Natural killer cell (primary cell): ENCODE results near the gene RDH14. TPM values are rescaled to one million over a fixed set of nuclear protein-coding genes. Genes with fewer than 3 reads are reported as not detected.
A peak's percentile ranks its signal among the peaks of the same experiment; 100 is the strongest.

Source experiments
- ATAC-seq, 3 donors: fragments of 150-1000 bp in 2 of 3; fragments of 200-7000 bp in 1 of 3; cut with Tn5 transposase; 1 replicate in 1 of 3; 2 replicates in 2 of 3; pipeline ENCODE4 v1.10.0; 2021; ENCODE audit warnings: mild to moderate bottlenecking in 2 of 3, moderate library complexity in 2 of 3
- DNase-seq, 2 donors: peaks; one replicate each; pipeline versions ENCODE4 v3.0.0 to v3.0.0-alpha.2; 2013 to 2021; ENCODE audit warnings: mixed read lengths in 1 of 2
- H3K27ac ChIP-seq: one replicate; pipeline ENCODE4 v1.5.1; 2013; ENCODE audit warnings: mild to moderate bottlenecking, low read length
- H3K27me3 ChIP-seq: one replicate; pipeline ENCODE4 v1.6.1; 2013; ENCODE audit warnings: low read length; ENCODE audit not compliant: control insufficient read depth, insufficient read depth
- H3K36me3 ChIP-seq: one replicate; pipeline ENCODE4 v1.6.1; 2013; ENCODE audit warnings: low read length; ENCODE audit not compliant: control insufficient read depth, insufficient read depth
- H3K4me1 ChIP-seq: one replicate; pipeline ENCODE4 v1.6.1; 2013; ENCODE audit warnings: low read length; ENCODE audit not compliant: control insufficient read depth, insufficient read depth
- H3K4me3 ChIP-seq: one replicate; pipeline ENCODE4 v1.5.1; 2013; ENCODE audit warnings: low read length
- H3K9me3 ChIP-seq: one replicate; pipeline ENCODE4 v1.6.1; 2013; ENCODE audit warnings: low read length; ENCODE audit not compliant: control insufficient read depth, insufficient read depth
- H3K27ac Mint-ChIP-seq, 2 donors: one replicate each; pipeline ENCODE4 v1.8.0; 2022; ENCODE audit warnings: mild to moderate bottlenecking in 2 of 2, mixed read lengths in 2 of 2, moderate library complexity in 1 of 2
- H3K27me3 Mint-ChIP-seq, 2 donors: one replicate each; pipeline ENCODE4 v1.8.0; 2022; ENCODE audit warnings: low read depth in 2 of 2, mixed read lengths in 2 of 2
- H3K36me3 Mint-ChIP-seq: one replicate; pipeline ENCODE4 v1.8.0; 2022; ENCODE audit warnings: mixed read lengths
- H3K4me1 Mint-ChIP-seq, 2 donors: one replicate each; pipeline ENCODE4 v1.8.0; 2022; ENCODE audit warnings: mixed read lengths in 2 of 2
- H3K4me3 Mint-ChIP-seq: one replicate; pipeline ENCODE4 v1.8.0; 2022; ENCODE audit warnings: mild to moderate bottlenecking, moderate library complexity, mixed read lengths
- H3K9me3 Mint-ChIP-seq, 2 donors: one replicate each; pipeline ENCODE4 v1.8.0; 2022; ENCODE audit warnings: mixed read lengths in 2 of 2
- WGBS: methylation state at CpG from one replicate; pipeline ENCODE4 v1.1.7; 2013; ENCODE audit warnings: missing lambda C conversion rate; ENCODE audit not compliant: insufficient coverage; 5-methylcytosine and 5-hydroxymethylcytosine counted together
- intact Hi-C: fragments of 100-400 bp; cut with micrococcal nuclease; formaldehyde crosslinking; loops from one replicate; pipeline ENCODE4 v1.14.2; 2022
- total RNA-seq, 4 donors: library from RNA; stranded (reverse); fragments of 120-200 nt in 1 of 4; gene quantifications; one replicate each; pipeline versions ENCODE4 v1.2.3 to v1.2.4, GENCODE V29; 2013 to 2022
- TF ChIP-seq, protein P1 (sequence below): fragments of 200-600 bp; IDR thresholded peaks from one replicate; pipeline ENCODE4 v1.8.0; 2022; ENCODE audit warnings: antibody characterized with exemption

RDH14 gene
- total RNA-seq, 3 donors from 2014 or later (not counting 1 experiment from before 2014, with no cell fraction given), result 8.7 to 13.5 (median 12.5) TPM

DNA sequence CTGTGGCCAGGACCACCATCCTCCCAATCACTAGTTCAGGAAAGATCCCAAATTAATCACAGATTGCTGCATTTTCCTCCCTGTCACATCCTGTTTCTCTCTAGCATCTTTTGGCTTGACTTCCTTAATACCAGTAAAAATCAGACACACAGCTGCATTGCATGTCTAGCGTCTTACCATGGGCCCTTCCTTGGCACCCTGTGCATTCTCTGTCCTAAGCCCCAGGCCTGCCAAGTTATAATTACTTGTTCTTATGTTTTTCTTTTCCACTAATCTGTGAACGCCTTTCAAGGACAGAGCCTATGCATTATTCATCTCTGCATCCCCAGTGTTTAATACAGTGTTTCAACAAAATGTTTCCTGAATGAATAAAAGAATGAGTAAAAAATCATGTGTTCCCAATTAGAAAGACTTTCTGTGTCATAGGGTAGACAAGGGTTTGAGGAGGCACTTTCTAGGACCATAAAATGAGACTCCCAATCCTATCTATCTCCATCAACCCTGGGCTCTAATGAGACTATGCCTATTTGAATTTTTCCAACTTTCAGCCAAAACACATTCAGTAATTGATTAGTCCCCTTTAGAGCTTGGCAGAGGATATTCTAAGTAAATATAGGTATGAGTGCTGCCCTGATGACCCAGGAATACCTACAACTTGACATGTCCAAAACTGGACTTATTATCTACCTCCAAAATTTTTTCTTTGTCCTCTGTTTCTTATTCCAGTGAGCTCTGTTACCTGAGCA lies 39.2 kb upstream of the RDH14 start:
- no peaks in the 10 kb centered on the region for H3K4me1 Mint-ChIP-seq
- Histone ChIP-seq H3K9me3 (no peaks in the 10 kb centered on the region), H3K36me3 (no peaks in the 10 kb centered on the region), H3K27ac (no peak overlapping the region), H3K4me1 (peaks cover 7% of the 10 kb centered on the region), H3K27me3 (no peaks in the 10 kb centered on the region), H3K4me3 (no peak overlapping the region)
- TF ChIP-seq, protein P1, sequence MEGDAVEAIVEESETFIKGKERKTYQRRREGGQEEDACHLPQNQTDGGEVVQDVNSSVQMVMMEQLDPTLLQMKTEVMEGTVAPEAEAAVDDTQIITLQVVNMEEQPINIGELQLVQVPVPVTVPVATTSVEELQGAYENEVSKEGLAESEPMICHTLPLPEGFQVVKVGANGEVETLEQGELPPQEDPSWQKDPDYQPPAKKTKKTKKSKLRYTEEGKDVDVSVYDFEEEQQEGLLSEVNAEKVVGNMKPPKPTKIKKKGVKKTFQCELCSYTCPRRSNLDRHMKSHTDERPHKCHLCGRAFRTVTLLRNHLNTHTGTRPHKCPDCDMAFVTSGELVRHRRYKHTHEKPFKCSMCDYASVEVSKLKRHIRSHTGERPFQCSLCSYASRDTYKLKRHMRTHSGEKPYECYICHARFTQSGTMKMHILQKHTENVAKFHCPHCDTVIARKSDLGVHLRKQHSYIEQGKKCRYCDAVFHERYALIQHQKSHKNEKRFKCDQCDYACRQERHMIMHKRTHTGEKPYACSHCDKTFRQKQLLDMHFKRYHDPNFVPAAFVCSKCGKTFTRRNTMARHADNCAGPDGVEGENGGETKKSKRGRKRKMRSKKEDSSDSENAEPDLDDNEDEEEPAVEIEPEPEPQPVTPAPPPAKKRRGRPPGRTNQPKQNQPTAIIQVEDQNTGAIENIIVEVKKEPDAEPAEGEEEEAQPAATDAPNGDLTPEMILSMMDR, result no peak
- no peaks in the 10 kb centered on the region for H3K36me3 Mint-ChIP-seq
- no peak for DNase-seq
- H3K4me3 Mint-ChIP-seq, result no peak overlapping the region
- no peaks in the 10 kb centered on the region for H3K9me3 Mint-ChIP-seq
- no peak overlapping the region for H3K27ac Mint-ChIP-seq
- intact Hi-C loops, result no loop called here
- WGBS, result 57% methylated on average over 2 of the region's 2 CpGs
- H3K27me3 Mint-ChIP-seq, result no peaks in the 10 kb centered on the region
- no peak for ATAC-seq

DNA sequence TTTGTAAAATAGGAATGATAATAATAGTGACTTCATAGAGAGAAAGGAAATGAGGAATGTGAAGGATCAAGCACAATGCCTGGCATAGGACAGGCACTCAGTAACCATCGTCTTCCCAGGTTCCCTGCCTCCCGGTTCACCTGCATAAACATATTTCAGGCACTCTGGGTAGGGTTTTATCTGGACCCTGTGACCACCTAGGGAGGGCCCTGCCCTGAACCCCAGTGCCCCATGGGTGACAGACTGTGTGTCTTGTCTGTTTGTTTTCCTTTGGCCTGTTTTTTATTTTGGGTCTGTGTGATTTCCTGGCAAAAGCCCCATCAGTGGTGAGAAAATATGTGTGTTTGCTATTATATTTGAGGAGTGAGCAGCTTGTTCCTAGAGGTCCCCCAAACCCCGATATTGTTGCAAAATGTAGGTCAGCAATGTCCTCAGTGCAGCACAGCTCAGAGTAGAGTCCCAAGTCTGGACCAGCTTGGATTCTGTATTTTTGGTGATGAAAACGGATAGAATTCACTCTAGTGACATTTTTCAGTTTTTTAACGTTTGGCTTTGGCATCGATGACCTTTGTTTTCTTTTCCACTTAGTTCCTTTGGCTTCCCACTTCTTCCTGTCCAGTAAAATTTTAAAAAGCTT lies 38.5 kb upstream of the RDH14 start:
- peak in 2 of 3 donors; percentile 55 to 61 for ATAC-seq
- no peaks in the 10 kb centered on the region for H3K9me3 Mint-ChIP-seq
- no peaks in the 10 kb centered on the region for H3K9me3 ChIP-seq
- H3K4me3 Mint-ChIP-seq, result no peak overlapping the region
- intact Hi-C loops, result no loop called here
- H3K36me3 Mint-ChIP-seq, result no peaks in the 10 kb centered on the region
- H3K27ac Mint-ChIP-seq, result no peak overlapping the region
- no peaks in the 10 kb centered on the region for H3K4me1 Mint-ChIP-seq
- H3K27me3 Mint-ChIP-seq, result no peaks in the 10 kb centered on the region
- WGBS, result 80% methylated on average over 6 of the region's 6 CpGs
- no peaks in the 10 kb centered on the region for H3K36me3 ChIP-seq
- peaks cover 7% of the 10 kb centered on the region for H3K4me1 ChIP-seq
- no peak for DNase-seq
- no peak overlapping the region for H3K27ac ChIP-seq
- H3K27me3 ChIP-seq, result no peaks in the 10 kb centered on the region
- H3K4me3 ChIP-seq, result no peak overlapping the region
- TF ChIP-seq, protein P1, result no peak

DNA sequence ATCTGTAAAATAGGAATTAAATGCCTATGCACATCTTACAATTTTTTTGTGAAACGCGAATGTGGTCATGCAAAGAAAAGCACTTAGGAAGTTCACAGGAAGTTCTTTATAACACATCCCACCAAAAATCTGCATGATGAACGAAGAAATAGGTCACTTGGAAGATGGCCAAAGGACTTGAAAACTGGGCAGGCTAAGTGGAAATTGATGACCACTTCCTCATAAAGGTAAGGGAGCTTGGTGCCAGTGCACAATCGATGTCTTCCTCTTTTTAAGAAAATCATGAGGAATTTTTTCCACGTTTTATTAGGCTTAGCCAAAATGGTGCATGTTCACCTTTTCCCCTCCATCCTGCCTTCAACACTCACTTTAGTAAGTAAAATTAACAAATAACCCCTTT lies 37.2 kb upstream of the RDH14 start:
- ATAC-seq, result no peak

More for the DNA sequence above, 37.2 kb upstream of the RDH14 start:
- no peak overlapping the region for H3K4me3 ChIP-seq
- TF ChIP-seq, protein P1, result no peak
- no peak for DNase-seq
- no peaks in the 10 kb centered on the region for H3K4me1 Mint-ChIP-seq
- H3K27ac ChIP-seq, result no peak overlapping the region
- peaks cover 7% of the 10 kb centered on the region for H3K4me1 ChIP-seq
- no peaks in the 10 kb centered on the region for H3K36me3 ChIP-seq
- H3K27ac Mint-ChIP-seq, result no peak overlapping the region
- intact Hi-C loops, result no loop called here
- 34% methylated on average over 5 of the region's 5 CpGs for WGBS
- H3K36me3 Mint-ChIP-seq, result no peaks in the 10 kb centered on the region
- no peaks in the 10 kb centered on the region for H3K27me3 Mint-ChIP-seq
- no peaks in the 10 kb centered on the region for H3K27me3 ChIP-seq
- H3K9me3 ChIP-seq, result no peaks in the 10 kb centered on the region
- H3K4me3 Mint-ChIP-seq, result peak overlapping the region; percentile 29
- H3K9me3 Mint-ChIP-seq, result no peaks in the 10 kb centered on the region
